NCI-H2171 treated with DMSO at 0.1 percent for 48 hours (cell line): Measurements from ENCODE around the gene ARPC1B.
"Not testable (repeated sequence)": the region's sequence is repeated elsewhere in the genome, so short reads cannot be mapped to it uniquely, and the experiment has no call there.

Experiments used
- DNase-seq: peaks from one replicate; lab custom pipeline; 2025; lab: John Stamatoyannopoulos, UW

Gene ARPC1B

DNA sequence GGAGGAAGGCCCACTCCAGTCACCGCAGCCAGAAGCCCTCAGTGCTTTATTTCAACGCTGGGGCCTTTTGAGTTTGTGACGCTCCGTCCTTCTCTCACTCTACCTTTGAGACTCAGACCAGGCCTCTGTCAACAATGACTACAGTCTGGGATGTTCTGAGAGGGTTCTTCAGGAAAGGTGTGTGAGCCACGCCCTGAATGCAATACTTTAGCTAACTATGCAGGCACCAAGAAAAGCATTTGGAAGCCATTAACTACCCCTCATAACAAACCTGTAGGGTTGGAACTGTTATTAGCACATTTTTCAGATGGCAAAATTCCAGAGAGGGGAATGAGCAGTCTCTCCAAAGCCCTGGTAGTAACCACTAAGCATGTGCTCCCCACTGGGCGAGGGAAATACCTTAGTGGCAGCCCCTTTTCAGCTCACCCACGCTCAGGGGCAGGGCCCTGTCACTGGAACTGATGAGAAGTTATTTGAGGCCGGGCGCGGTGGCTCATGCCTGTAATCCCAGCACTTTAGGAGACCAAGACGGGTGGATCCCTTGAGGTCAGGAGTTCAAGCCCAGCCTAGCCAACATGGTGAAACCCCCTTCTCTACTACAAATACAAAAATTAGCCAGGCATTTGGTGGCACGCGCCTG, 5.7 kb upstream of the ARPC1B start:
- DNase-seq, result no peak

DNA sequence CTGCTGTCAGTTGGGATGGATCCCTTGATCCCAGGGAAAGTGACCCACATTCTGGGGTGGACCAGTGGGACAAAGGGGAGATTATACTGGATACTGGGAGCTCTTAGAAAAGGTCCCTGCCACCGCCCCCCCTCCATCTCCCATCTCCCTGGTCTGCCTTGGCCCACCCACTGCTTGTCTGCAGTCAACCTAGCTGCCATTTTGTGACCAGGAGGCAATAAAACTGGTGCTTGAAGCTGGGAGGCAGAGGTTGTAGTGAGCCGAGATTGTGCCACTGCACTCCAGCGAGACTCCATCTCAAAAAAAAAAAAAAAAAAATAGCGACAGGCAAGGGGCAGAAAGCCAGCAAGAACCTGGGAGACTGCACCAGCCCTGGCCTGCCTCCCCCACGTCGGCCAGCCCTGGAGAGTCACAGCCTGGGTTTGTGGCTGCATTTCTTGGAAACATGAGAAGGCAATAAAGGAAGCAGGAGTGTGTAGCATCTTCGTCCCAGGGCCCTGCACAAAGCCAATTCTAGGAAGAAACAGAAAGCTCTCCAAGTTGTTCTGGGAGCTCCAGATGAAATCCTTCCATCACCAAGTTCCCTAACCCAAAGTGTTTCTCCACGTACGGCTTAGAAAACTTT, 4.7 kb upstream of the ARPC1B start:
- DNase-seq, result no peak

DNA sequence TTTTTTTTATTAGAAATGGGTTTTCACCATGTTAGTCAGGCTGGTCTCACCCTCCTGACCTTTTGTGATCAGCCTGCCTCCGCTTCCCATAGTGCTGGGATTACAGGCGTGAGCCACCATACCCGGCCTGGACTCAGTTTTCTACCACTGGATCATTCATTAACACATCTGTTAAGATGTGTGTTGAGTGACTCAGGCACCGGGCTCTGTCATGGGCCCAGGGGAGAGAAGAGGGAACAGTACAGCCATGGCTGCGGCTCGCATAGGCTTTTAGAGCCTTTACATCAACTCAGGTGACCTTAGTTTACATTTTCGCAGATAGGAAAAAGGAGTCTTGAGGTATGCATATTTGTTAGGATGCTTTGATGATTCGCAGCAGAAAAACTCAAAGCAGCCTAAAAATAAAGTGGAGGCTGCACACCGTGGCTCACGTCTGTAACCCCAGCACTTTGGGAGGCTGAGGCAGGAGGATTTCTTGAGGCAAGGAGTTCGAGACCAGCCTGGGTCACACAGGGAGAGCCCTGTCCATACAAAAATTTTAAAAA, 3.1 kb upstream of the ARPC1B start:
- DNase-seq, result no peak

DNA sequence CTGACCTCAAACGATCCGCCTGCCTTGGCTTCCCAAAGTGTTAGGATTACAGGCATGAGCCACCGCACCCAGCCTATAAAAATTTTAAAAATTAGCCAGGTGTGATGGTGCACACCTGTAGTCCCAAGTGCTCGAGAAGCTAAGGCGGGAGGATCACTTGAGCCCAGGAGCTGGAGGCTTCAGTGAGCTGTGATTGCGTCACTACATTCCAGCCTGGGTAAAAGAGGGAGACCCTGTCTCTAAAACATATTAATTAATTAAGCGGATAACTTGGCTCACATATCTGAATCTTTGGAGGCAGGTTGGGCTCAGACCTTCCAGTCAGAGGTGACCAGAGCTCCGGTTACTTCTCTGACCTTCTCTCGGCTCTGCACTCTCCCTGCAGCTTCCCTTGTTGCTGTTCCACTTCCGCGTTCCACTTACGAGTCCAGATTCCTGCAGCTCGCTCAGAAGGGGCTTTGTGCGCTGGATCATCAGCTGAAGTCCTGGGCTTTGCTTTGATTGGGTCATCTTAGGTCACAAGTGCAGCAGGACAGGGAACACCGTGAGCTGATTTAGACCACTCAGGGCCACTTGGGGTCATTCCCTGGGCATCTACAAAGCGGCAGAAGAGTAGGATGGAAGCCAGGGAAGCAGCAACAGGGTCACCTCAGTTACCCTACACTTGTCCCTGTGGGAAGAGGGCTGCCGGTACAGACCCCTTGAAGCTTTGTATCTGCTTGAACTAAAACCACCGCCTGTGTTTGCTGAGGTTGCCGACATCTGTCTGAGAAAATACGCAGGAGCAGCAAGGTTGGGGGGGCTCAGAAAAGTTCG, 2.0 kb upstream of the ARPC1B start:
- no peak for DNase-seq

DNA sequence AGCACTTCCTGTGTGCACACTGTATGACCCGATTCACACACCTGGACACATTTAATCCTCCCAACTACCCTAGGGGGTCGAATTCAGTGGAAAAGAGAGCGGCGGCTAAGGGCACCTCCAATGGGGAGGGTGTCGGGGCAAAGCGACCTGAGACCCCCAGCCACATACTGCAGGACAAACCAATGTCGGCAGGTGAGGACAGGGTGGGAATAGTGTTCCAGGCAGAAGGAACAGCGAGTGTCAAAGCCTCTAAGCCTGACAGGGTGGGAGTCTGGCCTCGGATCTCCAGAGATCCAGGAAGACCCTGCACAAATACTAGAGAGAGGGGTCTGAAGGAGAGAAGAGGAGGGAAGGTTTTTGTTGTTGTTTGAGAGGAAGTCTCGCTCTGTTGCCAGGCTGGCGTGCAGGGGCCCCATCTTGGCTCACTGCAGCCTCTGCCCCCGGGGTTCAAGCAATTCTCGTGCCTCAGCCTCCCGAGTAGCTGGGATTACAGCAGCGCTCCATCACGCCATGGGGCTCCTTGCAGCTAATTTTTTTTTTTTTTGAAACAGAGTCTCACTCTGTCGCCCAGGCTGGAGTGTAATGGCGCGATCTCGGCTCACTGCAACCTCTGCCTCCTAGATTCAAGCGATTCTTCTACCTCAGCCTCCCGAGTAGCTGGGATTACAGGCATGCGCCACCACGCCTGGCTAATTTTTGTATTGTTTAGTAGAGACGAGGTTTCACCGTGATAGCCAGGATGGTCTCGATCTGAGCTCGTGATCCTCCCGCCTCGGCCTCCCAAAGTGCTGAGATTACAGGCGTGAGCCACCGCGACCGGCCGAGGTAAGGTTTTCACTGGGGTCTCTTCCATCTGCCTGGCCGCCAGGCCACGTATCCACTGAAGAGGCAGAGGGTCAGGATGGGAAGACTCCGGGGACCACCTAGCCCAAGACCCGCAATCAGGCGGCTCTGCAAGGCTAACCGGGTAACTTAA, 1.2 kb upstream of the ARPC1B start:
- DNase-seq, result no peak

DNA sequence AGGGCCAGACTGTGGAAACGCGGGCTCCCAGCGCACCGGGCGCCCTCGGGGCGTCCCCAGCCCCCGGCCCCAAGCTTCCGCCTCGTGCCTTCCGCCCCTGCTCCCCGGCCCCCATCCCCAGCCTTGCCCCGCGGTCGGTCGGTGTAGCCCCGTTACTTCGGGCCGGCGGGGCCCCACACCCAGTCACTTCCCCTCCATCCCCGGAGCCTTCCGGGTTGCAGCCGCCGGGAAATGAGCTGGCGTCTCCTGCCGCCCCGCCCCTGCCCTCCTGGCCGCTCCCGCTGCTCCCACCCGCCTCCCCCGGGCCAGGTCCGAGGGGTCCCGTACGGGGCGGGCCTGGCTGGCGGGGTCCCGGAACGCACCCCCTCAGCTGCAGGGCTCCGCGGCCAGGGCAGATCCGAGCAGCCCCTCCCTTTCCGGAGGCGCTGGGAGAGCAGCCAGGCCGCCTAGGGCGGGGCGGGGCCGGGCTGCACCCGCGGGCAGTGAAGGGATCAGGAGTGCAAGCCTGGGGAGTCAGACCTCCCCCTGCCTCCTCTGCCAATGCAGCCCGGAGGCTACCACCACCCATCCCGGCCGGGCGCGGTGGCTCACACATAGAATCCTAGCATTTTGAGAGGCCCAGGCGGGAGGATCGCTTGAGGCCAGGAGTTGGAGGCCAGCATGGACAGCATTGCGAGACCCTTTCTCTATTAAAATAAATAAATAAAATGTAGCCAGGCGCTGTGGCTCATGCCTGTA, 709 bp downstream of the ARPC1B start:
- DNase-seq, result peak; percentile 14

DNA sequence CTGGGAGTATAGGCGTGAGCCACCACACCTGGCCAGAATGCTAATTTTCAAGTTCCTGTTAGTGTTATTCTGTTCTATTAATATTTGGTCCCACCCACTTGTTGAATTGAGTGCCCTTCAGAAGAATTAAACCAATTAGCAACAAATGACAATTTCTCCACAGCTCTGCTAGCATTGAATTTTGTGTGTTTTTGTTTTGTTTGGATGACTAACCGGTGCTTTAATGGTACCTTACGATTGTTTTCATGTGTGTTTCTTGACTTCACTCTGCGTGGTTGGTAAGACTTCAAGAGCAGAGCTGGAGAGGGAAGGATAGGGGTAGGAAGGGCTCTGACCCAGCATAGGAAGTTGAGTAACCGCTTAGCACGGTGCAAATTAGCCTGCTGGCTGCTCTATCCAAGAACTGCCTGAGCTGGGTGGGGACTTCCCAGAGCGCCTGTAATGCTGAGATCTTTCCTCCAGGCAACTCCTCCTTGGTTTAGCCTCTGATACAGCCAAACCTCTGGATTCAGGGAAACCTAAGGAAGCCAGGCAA, 4.6 kb downstream of the ARPC1B start:
- DNase-seq, result no peak

DNA sequence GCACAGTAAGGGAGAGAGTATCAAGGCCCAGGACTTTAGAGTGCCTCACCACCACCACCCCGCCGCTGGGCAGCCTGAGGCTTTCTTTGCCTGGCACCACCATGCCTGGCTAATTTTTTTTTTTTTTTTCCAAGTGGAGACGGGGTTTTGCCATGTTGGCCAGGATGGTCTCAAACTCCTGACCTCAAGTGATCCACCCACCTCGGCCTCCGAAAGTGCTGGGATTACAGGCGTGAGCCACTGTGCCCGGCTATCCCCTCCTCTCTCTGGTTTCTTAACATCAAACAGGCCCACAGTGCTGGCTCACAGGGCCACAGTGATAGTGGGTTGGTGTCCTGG, 5.1 kb downstream of the ARPC1B start:
- DNase-seq, result not testable (repeated sequence)

DNA sequence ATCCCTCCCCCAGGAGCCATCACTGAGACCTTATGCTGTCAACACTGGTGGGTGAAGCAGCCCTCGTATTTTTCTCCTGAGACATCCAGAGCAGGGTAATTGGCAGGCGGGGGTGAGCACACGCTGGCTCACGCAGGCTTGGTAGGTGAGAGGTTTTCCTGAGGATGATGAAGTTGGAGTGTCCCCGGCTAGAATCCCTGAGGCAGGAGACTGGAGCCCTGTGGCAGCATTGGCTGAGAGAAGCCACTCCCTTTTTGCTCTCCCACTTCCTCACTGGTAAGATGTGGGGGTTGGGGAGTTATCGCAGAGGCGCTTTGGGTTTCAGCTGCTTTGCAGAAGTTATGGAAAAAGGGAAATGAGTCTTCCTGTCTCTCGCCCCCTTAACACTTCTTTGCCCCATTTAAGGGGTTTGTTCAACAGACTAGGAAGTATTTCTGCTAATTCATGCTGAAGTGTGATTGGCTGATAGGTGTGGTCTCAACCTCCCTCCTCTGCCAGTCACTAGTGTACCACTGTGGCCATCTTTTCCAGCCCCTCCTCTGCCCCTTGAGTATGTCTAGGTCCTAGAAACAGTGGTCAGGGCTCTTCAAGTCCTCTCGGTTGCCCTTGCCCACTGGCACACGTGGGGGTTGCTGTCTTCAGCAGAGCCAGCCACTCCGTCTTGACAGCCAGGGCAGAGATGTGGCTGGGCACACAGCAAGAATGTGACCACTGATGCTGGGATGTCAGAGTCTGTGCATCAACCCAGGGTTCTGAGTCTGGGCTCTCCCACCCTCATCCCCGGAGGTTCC, 5.7 kb downstream of the ARPC1B start:
- DNase-seq, result no peak

DNA sequence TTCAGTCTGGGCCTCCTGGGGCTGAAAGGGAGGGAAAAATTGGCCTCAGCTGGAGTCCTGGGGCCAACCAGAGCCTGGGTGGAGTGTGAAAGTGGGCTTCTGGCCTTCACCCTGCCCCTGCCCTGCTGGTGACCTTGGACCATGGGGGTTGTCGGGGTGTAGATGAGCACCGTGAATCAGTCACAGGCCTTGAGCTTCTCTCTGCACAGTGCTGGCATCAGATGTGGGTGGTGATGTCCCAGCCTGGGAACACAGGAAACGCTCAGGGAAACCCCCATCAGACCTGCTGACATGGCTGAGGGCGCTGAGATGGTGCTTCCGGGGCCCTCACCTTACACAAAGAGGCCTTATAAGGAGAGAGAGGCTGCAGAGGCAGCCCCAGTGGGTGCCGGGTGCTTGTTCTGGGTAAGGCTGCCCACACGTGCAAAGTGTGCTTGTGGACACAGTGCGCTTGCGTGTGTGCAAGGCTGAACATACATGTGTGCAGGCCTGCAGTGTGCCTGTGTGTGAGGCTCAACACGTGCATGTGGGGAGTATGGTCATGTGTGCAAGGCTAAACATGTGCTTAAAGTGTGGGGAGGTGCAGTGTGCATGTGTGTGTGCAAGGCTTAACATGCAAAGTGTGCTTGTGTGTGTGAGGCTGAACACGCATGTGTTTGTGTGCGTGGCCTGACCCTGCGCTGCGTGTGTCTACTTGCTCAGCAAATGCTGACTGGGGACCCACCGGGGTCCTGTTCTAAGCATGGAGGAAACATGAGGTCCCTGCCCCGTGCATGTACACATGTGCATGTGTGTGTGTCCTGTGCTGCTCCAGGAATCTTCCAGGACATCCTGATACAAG, 6.5 kb downstream of the ARPC1B start:
- no peak for DNase-seq

DNA sequence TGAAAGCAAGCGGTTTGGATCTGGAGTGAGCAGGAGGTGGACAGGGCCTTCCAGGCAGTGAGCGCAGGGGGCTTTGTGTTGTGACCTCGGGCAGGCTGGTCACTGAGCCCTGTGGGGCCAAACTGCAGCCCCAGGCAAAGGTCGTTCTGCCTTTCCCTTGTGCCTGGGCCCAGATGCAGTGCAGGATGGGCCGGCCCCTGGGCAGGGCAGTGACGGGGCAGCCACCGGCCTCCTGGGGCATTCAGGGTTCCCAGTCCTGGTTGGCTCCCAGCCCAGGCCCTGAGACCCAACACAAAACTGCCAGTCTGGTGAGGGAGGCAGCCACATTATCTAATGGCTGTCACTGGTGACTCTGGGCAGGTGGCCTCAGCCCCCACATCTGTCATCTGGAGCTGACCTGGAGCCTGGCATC, 7.1 kb downstream of the ARPC1B start:
- DNase-seq, result no peak

DNA sequence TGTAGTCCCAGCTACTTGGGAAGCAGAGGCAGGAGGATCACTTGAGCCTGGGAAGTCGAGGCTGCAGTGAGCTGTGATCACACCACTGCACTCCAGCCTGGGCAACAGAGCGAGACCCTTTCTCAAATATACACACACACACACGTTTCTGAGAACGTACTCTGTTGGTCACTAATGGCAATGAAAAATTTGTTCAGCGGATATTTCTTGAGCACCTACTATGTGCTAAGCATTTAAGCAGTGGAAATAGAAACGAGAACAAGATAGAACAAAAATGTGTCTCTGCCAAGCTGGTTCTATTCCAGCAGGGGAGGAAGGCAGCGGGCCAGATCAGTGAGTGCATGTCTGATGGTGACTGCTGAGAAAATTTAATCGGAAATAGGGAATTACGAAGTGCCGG, 8.7 kb downstream of the ARPC1B start:
- DNase-seq, result no peak

DNA sequence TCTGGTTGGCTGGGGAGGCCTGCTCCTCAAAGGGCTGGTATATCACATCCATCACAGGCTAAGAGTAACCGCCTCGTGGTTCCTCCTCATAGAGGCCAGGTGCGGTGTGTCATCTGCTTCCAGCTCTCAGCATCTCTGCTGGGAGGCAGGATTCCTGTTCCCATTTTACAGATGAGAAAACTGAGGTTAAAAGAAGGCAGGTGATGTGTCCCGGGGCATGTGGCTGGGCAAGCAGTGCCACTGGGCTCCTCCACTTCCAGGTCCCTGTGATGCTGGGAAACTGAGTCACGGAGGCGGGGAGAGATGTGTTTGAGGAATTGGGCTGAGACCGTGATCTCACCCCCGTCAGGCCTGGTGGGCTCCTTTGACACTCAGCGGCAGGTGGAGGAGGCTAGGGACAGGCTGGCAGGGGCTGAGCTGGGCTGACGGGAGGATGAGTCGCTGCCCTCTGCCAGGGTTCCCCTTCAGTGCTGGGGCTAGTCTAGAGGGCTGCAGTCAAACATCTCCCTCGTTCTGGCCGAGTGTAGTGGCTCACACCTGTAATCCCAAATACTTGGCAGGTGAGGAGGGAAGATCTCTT, 9.4 kb downstream of the ARPC1B start:
- no peak for DNase-seq

DNA sequence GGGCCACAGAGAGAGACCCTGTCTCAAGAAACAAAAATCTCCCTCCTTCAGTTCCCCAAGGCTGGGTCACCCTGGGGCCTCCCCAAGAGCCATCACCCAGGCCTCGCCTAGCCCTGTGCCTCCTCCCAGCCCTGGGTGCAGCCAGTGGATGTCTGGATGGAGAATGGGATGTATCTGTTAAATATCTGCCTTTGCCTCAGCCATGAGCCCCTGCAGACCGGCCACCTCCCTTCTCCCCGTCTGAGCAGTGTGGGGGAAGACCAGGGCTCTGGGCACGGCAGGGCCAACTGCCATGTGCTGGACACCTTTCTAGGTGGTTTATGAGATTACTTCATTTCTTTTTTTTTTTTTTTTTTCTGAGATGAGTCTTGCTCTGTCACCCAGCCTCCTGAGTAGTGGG, 10.0 kb downstream of the ARPC1B start:
- DNase-seq, result no peak

DNA sequence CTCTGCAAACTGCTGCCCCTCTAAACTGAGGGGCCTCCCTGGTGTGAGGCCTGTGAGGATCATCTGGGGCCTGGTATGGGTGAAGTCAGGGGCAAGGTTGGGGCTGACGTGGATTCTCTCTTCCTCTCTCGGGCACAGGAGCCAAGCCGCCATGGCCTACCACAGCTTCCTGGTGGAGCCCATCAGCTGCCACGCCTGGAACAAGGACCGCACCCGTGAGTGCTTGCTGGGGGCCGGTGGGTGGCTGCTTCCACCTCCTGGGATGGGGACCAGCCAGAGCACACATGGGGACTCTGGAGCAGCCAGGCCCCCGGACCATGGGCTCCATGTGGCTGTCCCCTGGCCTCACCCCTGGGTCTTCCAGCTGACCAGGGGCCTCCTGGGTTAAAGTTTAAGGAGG, 11.0 kb downstream of the ARPC1B start:
- no peak for DNase-seq

DNA sequence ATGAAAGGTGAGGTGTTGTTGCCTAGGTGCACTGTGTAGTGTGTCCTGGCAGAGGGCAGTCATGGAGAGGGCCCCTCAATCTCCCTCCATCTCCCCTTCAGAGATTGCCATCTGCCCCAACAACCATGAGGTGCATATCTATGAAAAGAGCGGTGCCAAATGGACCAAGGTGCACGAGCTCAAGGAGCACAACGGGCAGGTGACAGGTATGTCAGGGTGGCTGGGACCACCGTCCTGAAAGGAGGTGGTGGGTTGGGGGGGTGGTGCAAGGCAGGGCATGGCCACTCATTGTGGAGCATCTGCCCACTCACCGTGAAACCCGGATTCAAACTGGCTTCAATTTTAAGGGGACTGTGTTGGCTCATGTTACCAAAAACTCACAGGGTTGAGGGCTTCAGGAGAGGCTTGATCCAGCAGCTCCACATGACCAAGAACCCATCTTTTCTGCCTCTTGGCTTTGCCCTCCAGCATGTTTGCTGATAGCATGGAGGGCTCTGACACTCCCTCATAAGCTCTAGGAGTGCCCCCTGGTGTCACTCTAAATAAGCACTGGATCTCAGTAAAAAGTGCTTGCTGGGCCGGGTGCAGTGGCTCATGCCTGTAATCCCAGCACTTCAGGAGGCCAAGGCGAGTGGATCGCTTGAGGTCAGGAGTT, 12.2 kb downstream of the ARPC1B start:
- peak; percentile 8 for DNase-seq

DNA sequence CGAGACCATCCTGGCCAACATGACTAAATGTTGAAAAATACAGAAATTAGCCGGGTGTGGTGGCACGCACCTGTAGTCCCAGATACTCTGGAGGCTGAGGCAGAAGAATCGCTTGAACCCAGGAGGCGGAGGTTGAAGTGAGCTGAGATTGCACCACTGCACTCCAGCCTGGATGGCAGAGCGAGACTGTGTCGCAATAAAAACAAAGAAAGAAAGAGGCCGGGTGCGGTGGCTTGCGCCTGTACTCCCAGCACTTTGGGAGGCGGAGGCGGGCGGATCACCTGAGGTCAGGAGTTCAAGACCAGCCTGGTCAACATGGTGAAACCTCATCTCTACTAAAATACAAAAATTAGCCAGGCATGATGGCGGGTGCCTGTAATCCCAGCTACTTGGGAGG, 12.7 kb downstream of the ARPC1B start:
- DNase-seq, result not testable (repeated sequence)

DNA sequence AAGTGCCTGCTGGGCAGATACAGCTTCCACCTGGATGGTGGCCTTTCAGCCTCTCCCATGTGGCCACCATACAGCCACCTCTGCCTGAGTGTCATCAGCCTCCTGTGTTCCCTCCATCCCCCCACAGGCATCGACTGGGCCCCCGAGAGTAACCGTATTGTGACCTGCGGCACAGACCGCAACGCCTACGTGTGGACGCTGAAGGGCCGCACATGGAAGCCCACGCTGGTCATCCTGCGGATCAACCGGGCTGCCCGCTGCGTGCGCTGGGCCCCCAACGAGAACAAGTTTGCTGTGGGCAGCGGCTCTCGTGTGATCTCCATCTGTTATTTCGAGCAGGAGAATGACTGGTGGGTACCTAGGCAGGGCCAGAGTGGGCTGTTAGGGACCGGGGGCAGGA, 13.4 kb downstream of the ARPC1B start:
- DNase-seq, result no peak
